NT2/D1 (cell line): Measurements from ENCODE around the gene GSDMA.

Experiments used
- DNase-seq: peaks from one replicate; pipeline ENCODE4 v3.0.0-alpha.2; 2011; ENCODE audit warnings: low read depth, low spot score
- H3K27me3 ChIP-seq: 2 replicates; pipeline ENCODE4 v1.6.0; 2011; ENCODE audit warnings: mild to moderate bottlenecking; ENCODE audit not compliant: insufficient read length, insufficient read depth
- H3K36me3 ChIP-seq: 2 replicates; pipeline ENCODE4 v1.6.1; 2011; ENCODE audit warnings: mild to moderate bottlenecking, low read length, mixed read lengths; ENCODE audit not compliant: insufficient read depth, insufficient read length
- H3K4me1 ChIP-seq: 2 replicates; pipeline ENCODE4 v1.5.1; 2011; ENCODE audit not compliant: insufficient read depth, insufficient read length
- H3K4me3 ChIP-seq: 2 replicates; pipeline ENCODE4 v1.5.1; 2011; ENCODE audit warnings: low read depth; ENCODE audit not compliant: insufficient read length
- H3K9ac ChIP-seq: 2 replicates; pipeline ENCODE4 v1.6.0; 2011; ENCODE audit warnings: low read depth; ENCODE audit not compliant: insufficient read length
- H3K9me3 ChIP-seq: 2 replicates; pipeline ENCODE4 v1.5.1; 2011; ENCODE audit warnings: mild to moderate bottlenecking, low read length; ENCODE audit not compliant: insufficient read depth
- SUZ12 ChIP-seq: IDR thresholded peaks from 2 replicates; pipeline ENCODE4 v1.6.1; 2011; ENCODE audit not compliant: insufficient read length, insufficient read depth; ENCODE audit errors: extremely low read depth
- YY1 ChIP-seq: IDR thresholded peaks from 2 replicates; pipeline ENCODE4 v1.6.1; 2011; ENCODE audit not compliant: insufficient read length, insufficient read depth
- ZNF274 ChIP-seq: IDR thresholded peaks from 2 replicates; pipeline ENCODE4 v1.6.1; 2011; ENCODE audit warnings: mild to moderate bottlenecking, low read depth, low read length

GSDMA gene

GRCh38 chr17:39922006-39922405, 40.8 kb upstream of the GSDMA start:
- Histone ChIP-seq H3K9me3 (no peaks in the 10 kb centered on the region), H3K4me3 (no peak overlapping the region), H3K9ac (no peak overlapping the region), H3K27me3 (no peaks in the 10 kb centered on the region), H3K4me1 (peaks cover 25% of the 10 kb centered on the region), H3K36me3 (peaks cover 68% of the 10 kb centered on the region)
- TF ChIP-seq ZNF274 (no peak), YY1 (no peak), SUZ12 (no peak)
- DNase-seq = no peak

DNA sequence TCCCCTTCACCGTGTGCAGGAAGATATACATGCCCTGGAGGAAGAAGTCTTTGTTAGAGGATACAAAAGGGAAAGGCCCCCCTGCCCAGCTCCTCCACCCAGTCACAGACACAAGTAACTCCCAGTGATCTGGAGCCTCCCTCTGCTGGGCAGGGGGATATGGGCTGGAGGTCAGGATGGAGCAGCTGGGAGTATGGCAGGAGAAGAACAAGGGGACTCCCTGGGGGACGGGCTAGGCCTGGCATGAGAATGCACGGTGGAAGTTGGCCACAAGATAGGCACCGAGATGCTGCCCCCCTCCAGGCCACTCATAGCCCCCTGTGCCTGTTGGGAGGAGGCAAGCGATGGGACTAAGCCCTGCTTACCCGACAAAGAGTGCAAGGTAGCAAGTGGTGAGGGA, 39.6 kb upstream of the GSDMA start:
- TF ChIP-seq YY1 = no peak
- TF ChIP-seq ZNF274 = no peak
- no peak for TF ChIP-seq SUZ12
- no peaks in the 10 kb centered on the region for H3K9me3 ChIP-seq
- no peaks in the 10 kb centered on the region for H3K27me3 ChIP-seq
- peaks cover 60% of the 10 kb centered on the region for H3K36me3 ChIP-seq
- DNase-seq = no peak
- peaks cover 25% of the 10 kb centered on the region for H3K4me1 ChIP-seq
- H3K9ac ChIP-seq = no peak overlapping the region
- H3K4me3 ChIP-seq = no peak overlapping the region

DNA sequence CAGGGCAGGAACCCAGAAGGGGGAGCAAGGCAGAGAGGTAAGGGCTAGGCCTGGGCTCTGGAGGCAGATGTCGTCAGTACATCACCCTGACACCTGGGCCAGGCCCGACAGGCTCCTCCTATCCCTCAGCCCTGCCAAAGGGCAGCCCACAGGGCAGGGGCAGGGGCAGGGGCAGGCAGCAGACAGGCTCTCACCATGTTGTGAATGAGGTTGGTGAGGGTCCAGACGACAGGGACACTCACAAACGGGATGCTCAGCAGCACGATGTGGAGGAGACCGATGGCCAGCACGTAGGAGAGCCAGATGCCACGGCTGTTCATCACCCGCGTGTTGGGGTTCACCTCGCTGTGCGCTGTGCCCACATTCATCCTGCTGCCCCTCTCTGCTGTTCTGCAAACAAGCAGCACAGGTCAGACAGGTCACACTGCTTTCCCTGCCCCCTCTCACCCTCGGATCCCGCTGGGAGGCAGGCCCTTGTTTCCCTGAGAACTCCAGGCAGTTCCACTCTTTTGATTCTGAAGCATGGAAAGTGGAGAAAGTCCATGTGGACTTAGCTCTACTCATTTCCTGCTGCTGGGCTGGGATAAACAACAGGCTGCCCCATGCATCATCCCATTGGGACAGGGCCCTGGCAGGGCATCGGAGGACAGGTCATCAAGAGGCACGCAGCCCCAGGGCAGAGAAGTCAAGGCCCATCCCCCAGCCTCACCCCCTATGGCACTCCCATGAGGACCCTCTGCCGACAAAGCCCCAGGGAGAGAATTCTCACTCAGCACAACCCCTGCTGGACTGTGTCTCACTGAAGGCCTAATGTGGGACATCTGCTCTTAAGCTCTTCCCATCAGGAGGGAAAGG, 38.7 kb upstream of the GSDMA start:
- Histone ChIP-seq H3K4me1 (peaks cover 27% of the 10 kb centered on the region), H3K9ac (no peak overlapping the region), H3K9me3 (no peaks in the 10 kb centered on the region), H3K27me3 (no peaks in the 10 kb centered on the region), H3K4me3 (no peak overlapping the region), H3K36me3 (peaks cover 56% of the 10 kb centered on the region)
- no peak for DNase-seq
- TF ChIP-seq SUZ12 (no peak), ZNF274 (no peak), YY1 (no peak)

GRCh38 chr17:39924691-39925055, 38.1 kb upstream of the GSDMA start:
- Histone ChIP-seq H3K4me3 (no peak overlapping the region), H3K9me3 (no peaks in the 10 kb centered on the region), H3K27me3 (no peaks in the 10 kb centered on the region), H3K9ac (no peak overlapping the region), H3K4me1 (peaks cover 27% of the 10 kb centered on the region), H3K36me3 (peaks cover 52% of the 10 kb centered on the region)
- TF ChIP-seq YY1 (no peak), SUZ12 (no peak), ZNF274 (no peak)
- no peak for DNase-seq

- H3K9me3 ChIP-seq = no peaks in the 10 kb centered on the region
- H3K27me3 ChIP-seq = no peaks in the 10 kb centered on the region
- peaks cover 44% of the 10 kb centered on the region for H3K36me3 ChIP-seq
- H3K9ac ChIP-seq = no peak overlapping the region
- no peak for TF ChIP-seq SUZ12
- TF ChIP-seq ZNF274 = no peak
- no peak for TF ChIP-seq YY1
- DNase-seq = no peak
- H3K4me3 ChIP-seq = no peak overlapping the region
- peaks cover 27% of the 10 kb centered on the region for H3K4me1 ChIP-seq
Measured at GRCh38 chr17:39925282-39926134, 37.3 kb upstream of the GSDMA start.

GRCh38 chr17:39926135-39926587, 36.6 kb upstream of the GSDMA start:
- peaks cover 27% of the 10 kb centered on the region for H3K4me1 ChIP-seq
- TF ChIP-seq ZNF274 = no peak
- no peak for DNase-seq

GRCh38 chr17:39926588-39927100, 36.2 kb upstream of the GSDMA start:
- TF ChIP-seq SUZ12 (no peak), YY1 (no peak)
- Histone ChIP-seq H3K9ac (peak overlapping the region; percentile 88), H3K4me1 (peaks cover 27% of the 10 kb centered on the region), H3K4me3 (peak overlapping the region; percentile 87), H3K9me3 (no peaks in the 10 kb centered on the region), H3K27me3 (no peaks in the 10 kb centered on the region), H3K36me3 (peaks cover 37% of the 10 kb centered on the region)
- DNase-seq = no peak

More at GRCh38 chr17:39926135-39926587, 36.6 kb upstream of the GSDMA start:
- no peaks in the 10 kb centered on the region for H3K27me3 ChIP-seq
- peak overlapping the region; percentile 88 for H3K9ac ChIP-seq
- H3K36me3 ChIP-seq = peaks cover 41% of the 10 kb centered on the region
- peak overlapping the region; percentile 87 for H3K4me3 ChIP-seq
- no peaks in the 10 kb centered on the region for H3K9me3 ChIP-seq
